GM21723 (cell line): ENCODE results near the gene RNF19B.
"Not testable (repeated sequence)": the region's sequence is repeated elsewhere in the genome, so short reads cannot be mapped to it uniquely, and the experiment has no call there.

Source experiments
- ATAC-seq: cut with Tn5 transposase; IDR thresholded peaks from one replicate; pipeline ENCODE4 v1.9.1; 2021; ENCODE audit warnings: mild to moderate bottlenecking, moderate library complexity; ENCODE audit not compliant: unreplicated experiment

The RNF19B gene

GRCh38 chr1:32934535-32934934, 30.1 kb downstream of the RNF19B start:
- no peak for ATAC-seq

DNA sequence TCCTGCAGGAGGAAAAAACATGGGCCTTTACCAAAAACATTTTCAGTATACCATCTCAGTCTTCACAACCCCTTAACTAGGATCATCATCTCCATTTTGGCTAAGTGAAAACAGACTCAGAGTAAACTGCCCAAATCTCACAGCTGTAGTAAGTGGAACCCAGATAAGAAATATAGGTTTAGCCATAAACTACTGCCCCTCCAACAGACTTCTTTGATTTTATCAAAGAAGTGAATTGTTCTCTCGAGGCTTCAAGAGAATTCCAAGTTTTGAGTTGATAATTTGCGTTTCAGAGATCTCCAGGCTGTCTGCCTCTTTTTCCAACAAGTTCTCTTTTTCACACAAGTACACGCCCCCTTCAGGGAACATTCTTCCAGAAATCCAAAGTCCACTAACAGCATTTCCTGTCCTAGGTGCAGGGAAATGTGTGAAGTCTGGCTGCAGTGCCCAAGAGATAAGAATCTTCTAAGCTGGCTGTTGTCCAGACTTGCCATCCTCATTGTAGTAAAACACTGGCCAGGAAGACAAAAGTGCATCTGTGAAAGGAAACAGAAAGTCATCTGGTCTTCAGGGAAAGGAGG, 30.8 kb downstream of the RNF19B start:
- ATAC-seq: no peak

DNA sequence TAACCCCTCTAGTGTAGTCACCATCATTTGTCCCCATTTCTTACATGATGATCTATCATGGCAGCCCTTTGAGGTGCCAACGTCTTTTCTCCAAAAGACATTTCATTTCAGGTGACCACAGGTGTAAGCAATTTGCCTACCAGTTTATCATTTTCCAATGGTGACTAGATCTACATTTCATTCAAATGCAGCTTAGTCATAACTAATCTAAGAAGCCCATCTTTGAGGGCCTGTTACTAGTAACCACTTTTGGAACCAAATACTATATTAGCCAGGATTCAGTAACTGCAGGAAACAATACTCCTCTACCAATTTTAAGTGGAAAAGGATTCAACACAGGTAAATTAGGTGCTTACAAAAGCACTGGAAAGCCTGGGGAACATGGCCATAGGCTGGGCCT, 32.8 kb downstream of the RNF19B start:
- no peak for ATAC-seq

GRCh38 chr1:32929366-32929765, 35.2 kb downstream of the RNF19B start:
- no peak for ATAC-seq

DNA sequence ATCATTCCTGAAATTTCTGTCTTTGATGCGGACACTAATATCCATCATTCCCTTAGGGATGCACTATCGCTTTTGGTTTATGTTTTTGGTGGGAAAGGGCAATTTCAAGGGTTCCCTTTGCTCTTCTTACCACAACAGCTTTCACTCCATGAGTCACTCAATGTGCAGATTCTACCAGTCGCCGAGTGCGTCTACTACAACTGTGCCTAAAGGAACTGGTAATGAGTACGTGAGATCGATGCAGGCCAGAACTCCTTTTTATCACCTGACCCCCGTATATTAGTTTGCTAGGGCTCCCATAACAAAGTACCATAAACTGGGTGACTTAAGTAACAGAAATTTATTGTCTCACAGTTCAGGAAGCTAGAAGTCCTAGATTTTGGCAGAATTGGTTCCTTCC, 35.9 kb downstream of the RNF19B start:
- no peak for ATAC-seq

DNA sequence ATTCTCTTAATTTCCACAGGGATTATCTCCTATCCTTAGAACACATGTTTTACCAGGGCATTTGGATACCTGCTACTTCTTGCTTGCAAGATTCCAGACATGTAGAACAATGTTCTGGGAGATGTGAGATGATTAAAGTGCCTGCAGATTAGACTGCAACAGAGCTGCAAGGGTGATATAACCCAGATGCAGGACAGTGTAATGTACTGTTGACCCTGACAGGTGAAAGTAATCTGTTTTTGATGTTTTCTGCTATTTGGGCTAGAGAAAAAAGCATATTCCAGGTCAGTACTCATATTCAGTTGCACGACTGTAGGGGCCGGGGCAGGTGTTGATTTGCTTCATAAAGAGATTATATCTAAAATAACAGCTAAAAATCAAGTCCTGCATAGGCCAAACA, 36.3 kb downstream of the RNF19B start:
- no peak for ATAC-seq

- no peak for ATAC-seq
Measured at GRCh38 chr1:32927441-32927840, 37.2 kb downstream of the RNF19B start.

GRCh38 chr1:32926562-32926961, 38.0 kb downstream of the RNF19B start:
- ATAC-seq: no peak

- ATAC-seq: no peak
Measured at GRCh38 chr1:32925403-32926162, 39.0 kb downstream of the RNF19B start.

- ATAC-seq: no peak
Measured at GRCh38 chr1:32924881-32925344, 39.7 kb downstream of the RNF19B start.

- no peak for ATAC-seq
Measured at GRCh38 chr1:32920833-32921232, 43.8 kb downstream of the RNF19B start.

GRCh38 chr1:32919811-32920733, 44.5 kb downstream of the RNF19B start:
- ATAC-seq: no peak

- no peak for ATAC-seq
Measured at GRCh38 chr1:32918179-32918578, 46.4 kb downstream of the RNF19B start.

- no peak for ATAC-seq
Measured at GRCh38 chr1:32917521-32917920, 47.1 kb downstream of the RNF19B start.

DNA sequence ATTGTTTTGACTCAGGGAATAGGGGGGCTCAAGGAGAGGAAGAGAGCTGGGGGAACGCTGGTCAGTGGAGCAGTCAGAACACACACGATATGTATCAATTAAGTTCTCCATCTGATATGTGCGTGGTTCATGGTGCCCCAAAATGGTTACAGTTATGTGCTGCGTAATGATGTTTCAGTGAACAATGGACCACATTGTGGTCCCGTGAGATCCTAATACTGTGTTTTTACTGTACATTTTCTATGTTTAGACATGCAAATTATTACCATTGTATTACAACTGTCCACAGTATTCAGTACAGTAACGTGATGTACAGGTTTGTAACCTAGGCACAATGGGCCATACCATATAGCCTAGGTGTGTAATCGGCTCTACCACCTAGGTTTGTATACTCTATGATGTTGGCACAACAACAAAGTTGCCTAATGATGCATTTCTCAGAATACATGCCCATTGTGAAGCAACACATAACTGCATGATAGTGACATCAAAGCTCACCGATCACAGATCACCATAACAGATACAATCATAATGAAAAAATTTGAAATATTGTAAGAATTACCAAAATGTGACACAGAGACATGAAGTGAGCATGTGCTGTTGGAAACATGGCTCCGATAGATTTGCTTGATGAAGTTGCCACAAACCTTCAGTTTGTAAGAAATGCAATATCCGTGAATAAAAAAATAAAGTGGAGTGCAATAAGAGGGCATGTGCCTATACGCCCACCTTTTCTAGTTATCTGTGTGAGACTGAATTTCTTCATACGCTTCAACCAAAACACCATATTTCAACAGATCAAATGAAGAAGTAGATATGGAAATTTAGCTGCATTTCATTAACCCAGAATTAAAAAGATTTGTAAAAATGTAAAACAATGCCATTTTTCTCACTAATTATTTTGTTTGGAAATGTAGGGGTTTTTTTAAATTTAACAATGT, 48.6 kb downstream of the RNF19B start:
- ATAC-seq: no peak

DNA sequence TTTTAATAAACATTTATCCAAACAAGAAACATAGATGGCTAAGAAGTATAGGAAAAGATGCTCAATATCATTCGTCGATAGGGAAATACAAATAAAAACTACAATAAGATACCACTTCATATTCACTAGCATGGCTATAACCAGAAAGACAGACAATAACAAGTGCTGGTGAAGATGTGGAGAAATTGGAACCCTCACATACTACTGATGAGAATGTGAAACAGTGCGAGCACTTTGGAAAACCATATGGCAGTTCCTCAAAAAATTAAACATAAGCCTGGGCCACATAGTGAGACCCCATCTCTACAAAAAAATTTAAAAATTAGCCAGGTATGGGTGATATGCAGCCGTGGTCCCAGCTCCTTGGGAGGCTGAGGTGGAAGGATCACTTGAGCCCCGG, 54.3 kb downstream of the RNF19B start:
- no peak for ATAC-seq

- ATAC-seq: no peak
Measured at GRCh38 chr1:32907435-32907834, 57.2 kb downstream of the RNF19B start.

DNA sequence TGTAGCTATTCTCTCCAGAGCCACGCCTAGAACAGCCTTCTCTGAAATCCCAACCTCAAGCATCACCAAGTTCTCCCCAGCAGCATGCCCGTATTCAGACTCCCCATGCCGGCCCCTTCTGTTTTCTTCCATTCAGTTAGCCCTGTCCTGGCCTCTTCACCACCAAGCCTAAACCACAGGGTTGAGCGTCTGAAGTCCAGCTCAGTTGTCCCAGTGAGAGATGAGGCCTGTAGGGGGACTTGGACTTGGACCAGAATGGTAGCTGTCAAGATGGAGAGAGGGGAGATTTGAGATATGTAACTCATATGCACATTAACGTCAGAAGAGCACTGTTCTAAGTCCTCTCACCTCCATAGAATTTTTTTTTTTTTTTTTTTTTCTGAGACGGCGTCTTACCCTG, 58.0 kb downstream of the RNF19B start:
- ATAC-seq: no peak

DNA sequence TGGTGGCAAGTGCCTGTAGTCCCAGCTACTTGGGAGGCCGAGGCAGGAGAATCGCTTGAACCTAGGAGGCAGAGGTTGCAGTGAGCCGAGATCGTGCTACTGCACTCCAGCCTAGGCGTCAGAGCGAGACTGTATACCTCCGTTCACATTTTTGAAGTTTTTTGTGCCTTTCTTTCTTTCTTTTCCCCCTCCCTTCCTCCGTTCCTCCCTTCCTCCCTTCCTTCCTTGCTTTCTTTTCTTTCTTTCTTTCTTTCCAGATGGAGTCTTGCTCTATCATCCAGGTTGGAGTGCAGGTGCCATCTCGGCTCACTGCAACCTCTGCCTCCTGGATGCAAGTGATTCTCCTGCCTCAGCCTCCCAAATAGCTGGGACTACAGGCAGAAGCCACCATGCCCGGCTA, 59.0 kb downstream of the RNF19B start:
- not testable (repeated sequence) for ATAC-seq

DNA sequence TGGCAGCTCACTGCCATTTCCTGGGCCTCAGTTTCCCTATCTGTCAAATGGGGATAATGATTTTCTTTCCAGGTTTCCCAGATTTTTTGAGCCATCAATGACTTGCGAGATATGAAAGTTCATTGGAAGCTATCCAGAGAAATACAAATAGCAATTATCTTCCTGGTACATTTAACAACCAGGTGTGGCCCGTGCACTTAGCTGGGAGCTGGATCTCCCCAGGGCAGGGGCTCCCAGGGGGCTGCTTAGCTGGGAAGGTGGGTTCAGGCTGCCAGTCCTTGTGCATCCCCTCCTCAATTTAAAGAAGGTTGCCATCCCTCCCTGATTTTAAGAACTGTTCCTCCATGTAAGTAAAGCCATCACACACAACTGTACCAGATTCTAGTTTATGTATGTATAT, 59.8 kb downstream of the RNF19B start:
- ATAC-seq: no peak
